ENCODE results near the gene SPATA3. TPM values are rescaled to one million over a fixed set of nuclear protein-coding genes. Genes with fewer than 3 reads are reported as not detected.

SPATA3 gene
- total and polyA plus RNA-seq, 2 of the 13 experiments (the other 11 are each of a cell fraction or from before 2014, with no cell fraction given) = not detected

DNA sequence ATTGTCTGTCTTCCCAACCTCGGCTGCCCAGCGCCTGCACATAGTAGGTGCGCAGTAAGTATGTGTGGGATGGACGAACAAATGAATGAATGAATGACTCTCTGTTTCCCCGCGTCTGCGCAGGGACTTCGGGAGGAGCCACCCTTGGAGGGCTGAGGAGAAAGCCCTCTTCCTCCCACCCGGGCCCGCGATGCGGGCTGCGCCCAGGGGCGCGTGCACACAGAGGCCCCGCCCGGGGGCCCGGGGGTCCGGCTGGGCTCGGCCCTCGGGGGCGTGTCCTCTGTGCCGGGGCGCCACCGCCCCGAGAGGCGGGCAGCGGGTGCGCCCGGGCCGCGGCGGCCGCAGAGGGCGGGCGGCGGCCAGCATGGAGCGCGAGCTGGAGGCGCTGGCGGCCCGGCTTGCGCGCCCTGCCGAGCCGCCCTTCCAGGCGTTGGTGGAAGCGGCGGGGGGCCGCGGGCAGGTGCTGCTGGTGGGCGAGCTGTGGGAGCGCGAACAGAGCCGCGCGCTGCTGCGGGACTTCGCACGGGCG lies 41.3 kb downstream of the SPATA3 start, which contains the start of gene C2orf72 (continued):
- TF ChIP-seq ZNF839 (CRISPR knock-in tag; IDR thresholded peaks at IDR 0.05; ENCODE audit: borderline replicate concordance) = no peak
- peak in 1 of 2 experiments; percentile 59; a peak in 2 of 4 replicates for TF ChIP-seq ATF4 (CRISPR knock-in tag; IDR thresholded peaks at IDR 0.05)
- TF ChIP-seq RAD51 (IDR thresholded peaks at IDR 0.05; ENCODE audit: borderline replicate concordance) = no peak
- peak; percentile 52; the same call in 1 of the 2 replicates for TF ChIP-seq TBX2 (CRISPR knock-in tag; IDR thresholded peaks at IDR 0.05; ENCODE audit: borderline replicate concordance)
- peak; percentile 6; the same call in 1 of the 2 replicates for TF ChIP-seq STAG1 (CRISPR knock-in tag; IDR thresholded peaks at IDR 0.05)
- 0 out of 2 replicates have a peak, but pooled peaks have one; percentile 17 for TF ChIP-seq ZNF780A (CRISPR knock-in tag; IDR thresholded peaks at IDR 0.05)
- peak; percentile 64 for TF ChIP-seq YY1 (IDR thresholded peaks at IDR 0.05; ENCODE audit: insufficient read depth, insufficient replicate concordance, low read depth, low read length)
- peak; percentile 58 for TF ChIP-seq MED1 (CRISPR knock-in tag; IDR thresholded peaks at IDR 0.05)
- TF ChIP-seq, protein P1, sequence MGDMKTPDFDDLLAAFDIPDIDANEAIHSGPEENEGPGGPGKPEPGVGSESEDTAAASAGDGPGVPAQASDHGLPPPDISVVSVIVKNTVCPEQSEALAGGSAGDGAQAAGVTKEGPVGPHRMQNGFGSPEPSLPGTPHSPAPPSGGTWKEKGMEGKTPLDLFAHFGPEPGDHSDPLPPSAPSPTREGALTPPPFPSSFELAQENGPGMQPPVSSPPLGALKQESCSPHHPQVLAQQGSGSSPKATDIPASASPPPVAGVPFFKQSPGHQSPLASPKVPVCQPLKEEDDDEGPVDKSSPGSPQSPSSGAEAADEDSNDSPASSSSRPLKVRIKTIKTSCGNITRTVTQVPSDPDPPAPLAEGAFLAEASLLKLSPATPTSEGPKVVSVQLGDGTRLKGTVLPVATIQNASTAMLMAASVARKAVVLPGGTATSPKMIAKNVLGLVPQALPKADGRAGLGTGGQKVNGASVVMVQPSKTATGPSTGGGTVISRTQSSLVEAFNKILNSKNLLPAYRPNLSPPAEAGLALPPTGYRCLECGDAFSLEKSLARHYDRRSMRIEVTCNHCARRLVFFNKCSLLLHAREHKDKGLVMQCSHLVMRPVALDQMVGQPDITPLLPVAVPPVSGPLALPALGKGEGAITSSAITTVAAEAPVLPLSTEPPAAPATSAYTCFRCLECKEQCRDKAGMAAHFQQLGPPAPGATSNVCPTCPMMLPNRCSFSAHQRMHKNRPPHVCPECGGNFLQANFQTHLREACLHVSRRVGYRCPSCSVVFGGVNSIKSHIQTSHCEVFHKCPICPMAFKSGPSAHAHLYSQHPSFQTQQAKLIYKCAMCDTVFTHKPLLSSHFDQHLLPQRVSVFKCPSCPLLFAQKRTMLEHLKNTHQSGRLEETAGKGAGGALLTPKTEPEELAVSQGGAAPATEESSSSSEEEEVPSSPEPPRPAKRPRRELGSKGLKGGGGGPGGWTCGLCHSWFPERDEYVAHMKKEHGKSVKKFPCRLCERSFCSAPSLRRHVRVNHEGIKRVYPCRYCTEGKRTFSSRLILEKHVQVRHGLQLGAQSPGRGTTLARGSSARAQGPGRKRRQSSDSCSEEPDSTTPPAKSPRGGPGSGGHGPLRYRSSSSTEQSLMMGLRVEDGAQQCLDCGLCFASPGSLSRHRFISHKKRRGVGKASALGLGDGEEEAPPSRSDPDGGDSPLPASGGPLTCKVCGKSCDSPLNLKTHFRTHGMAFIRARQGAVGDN (CRISPR knock-in tag; IDR thresholded peaks at IDR 0.05) = peak; percentile 76
- TF ChIP-seq MEIS2 (CRISPR knock-in tag; IDR thresholded peaks at IDR 0.05) = 0 out of 2 replicates have a peak, but pooled peaks have one; percentile 37
- 0 out of 2 replicates have a peak, but pooled peaks have one; percentile 12 for TF ChIP-seq YEATS4 (CRISPR knock-in tag; IDR thresholded peaks at IDR 0.05; ENCODE audit: borderline replicate concordance)
- peak; percentile 60; the same call in 1 of the 2 replicates for TF ChIP-seq KDM5B (CRISPR knock-in tag; IDR thresholded peaks at IDR 0.05; ENCODE audit: borderline replicate concordance)
- TF ChIP-seq ZNF772 (CRISPR knock-in tag; IDR thresholded peaks at IDR 0.05) = peak; percentile 69; the same call in 1 of the 2 replicates
- TF ChIP-seq, protein P2, sequence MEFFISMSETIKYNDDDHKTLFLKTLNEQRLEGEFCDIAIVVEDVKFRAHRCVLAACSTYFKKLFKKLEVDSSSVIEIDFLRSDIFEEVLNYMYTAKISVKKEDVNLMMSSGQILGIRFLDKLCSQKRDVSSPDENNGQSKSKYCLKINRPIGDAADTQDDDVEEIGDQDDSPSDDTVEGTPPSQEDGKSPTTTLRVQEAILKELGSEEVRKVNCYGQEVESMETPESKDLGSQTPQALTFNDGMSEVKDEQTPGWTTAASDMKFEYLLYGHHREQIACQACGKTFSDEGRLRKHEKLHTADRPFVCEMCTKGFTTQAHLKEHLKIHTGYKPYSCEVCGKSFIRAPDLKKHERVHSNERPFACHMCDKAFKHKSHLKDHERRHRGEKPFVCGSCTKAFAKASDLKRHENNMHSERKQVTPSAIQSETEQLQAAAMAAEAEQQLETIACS (CRISPR knock-in tag; IDR thresholded peaks at IDR 0.05) = peak; percentile 77
- TF ChIP-seq HES4 (CRISPR knock-in tag; IDR thresholded peaks at IDR 0.05; ENCODE audit: borderline replicate concordance) = peak; percentile 34; the same call in 1 of the 2 replicates
- peak; percentile 54 for TF ChIP-seq SALL1 (CRISPR knock-in tag; IDR thresholded peaks at IDR 0.05)
- peak; percentile 78 for TF ChIP-seq SP4 (CRISPR knock-in tag; IDR thresholded peaks at IDR 0.05)
- TF ChIP-seq XRCC5 (optimal IDR thresholded peaks at IDR 0.05; ENCODE audit: low read length) = peak; percentile 59
- peak; percentile 77 for TF ChIP-seq POLR2G (IDR thresholded peaks at IDR 0.05; ENCODE audit: low read depth, low read length)
- TF ChIP-seq SATB2 (CRISPR knock-in tag; IDR thresholded peaks at IDR 0.05) = 0 out of 2 replicates have a peak, but pooled peaks have one; percentile 63
- no peak for TF ChIP-seq SNRNP70 (IDR thresholded peaks at IDR 0.05; ENCODE audit: low read depth, low read length)
